NK-92 (cell line): Measurements from ENCODE around the gene STEEP1.

Source experiments
- DNase-seq: peaks from one replicate; lab custom pipeline; 2025; ENCODE audit not compliant: unreplicated experiment; lab: John Stamatoyannopoulos, UW

The STEEP1 gene

DNA sequence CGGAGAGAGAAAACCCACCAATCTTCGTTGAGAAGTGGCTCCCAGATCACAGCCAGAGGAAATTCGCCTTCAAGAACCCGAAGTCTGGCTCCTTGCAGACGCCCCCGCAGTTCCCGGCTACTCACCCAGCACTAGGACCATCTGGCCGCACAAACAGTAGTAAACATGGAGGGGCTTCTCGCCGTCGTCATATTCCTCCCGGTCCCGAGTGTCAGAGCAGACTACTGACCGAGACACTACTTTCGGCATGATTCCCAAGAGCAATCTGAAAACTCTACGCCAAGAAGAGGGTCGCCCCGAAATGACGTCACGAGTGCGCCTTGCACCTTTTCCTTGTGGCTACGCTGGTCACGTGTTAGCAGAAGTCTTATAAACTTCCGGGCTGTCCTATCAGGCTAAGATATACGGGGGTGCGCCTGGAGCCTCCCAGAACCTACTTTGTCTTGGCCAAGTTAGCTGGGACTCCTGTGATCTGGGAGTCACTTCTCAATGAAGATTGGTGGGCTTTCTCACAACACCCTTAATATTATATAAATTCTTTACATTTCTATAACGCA, at the start of gene STEEP1:
Gene STEEP1, minus strand, starts transcription at position 303 of the 557 bp plus-strand sequence. Its CDS starts 54 bp downstream, at position 249.
- peak; percentile 2 for DNase-seq

DNA sequence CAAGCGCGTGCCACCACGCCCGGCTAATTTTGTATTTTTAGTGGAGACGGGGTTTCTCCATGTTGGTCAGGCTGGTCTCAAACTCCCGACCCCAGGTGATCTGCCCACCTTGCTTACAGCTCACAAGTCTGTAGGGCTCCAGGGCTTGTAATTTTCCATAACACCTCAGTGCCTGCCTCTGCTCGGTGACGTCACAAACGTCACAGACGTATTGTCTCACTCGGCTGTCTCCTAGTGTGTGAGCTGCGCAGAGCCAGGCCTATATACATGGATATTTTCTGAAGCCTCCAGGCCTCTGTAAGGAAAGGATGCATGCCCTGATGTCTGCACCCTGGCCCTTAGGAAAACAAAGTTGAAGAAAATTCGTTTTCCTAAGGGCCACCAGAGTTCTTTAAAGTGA, 49.6 kb upstream of the STEEP1 start:
- DNase-seq = no peak

DNA sequence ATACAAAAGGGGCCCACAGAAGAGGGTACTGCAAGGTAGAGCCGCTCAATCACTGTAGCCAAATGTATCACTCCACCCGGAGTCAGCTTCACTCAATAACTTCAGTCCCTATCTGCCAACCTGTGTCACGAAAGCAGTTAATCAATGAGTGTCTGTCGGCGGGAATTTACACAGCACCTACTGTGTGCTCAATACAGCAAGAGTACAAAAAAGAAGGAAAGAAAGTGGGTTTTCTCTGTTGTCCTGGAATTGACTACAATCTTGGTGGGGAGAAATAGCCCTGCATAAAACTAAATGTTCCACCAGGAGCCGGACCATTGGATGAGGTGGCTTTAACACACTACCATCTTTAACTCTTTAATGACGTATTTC, 41.8 kb upstream of the STEEP1 start:
- no peak for DNase-seq

DNA sequence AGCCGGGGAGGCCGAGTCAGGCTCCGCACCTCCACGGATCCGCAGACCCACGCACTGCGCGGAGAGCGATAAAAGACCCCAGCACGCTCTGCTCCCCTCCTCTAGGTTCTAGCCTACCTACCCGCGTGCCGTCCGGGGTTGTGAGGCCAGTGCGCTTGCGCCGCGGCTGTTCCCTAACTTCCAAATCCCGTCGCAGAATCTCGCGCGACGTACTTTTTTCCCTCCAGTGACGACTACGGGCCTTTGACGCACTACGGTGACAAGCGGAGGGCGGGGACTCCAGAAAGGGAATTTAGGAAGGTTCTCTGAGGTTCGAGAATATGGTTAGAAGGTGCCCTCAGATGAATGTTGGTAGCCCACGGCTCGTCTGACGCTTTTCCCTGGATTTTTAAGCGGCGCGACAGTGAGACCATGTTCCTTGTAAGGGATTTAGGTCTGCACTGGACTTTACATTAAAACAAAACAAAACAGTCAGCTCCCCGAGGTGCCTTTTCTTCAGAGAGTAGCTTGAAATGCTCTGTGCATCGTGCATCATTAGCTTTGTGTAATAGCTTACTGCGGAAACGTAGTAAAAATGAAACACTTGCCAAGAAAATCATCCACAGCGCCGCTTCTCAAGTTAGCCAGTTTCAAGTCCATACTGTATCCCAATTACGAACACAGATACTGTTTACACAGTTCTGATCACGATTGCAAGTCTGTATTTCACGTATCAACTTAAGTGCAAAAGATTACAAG, 41.2 kb upstream of the STEEP1 start, which contains the start of gene NKRF:
Gene NKRF, minus strand, starts transcription at position 145 of the 738 bp plus-strand sequence.
- DNase-seq = peak; percentile 10

DNA sequence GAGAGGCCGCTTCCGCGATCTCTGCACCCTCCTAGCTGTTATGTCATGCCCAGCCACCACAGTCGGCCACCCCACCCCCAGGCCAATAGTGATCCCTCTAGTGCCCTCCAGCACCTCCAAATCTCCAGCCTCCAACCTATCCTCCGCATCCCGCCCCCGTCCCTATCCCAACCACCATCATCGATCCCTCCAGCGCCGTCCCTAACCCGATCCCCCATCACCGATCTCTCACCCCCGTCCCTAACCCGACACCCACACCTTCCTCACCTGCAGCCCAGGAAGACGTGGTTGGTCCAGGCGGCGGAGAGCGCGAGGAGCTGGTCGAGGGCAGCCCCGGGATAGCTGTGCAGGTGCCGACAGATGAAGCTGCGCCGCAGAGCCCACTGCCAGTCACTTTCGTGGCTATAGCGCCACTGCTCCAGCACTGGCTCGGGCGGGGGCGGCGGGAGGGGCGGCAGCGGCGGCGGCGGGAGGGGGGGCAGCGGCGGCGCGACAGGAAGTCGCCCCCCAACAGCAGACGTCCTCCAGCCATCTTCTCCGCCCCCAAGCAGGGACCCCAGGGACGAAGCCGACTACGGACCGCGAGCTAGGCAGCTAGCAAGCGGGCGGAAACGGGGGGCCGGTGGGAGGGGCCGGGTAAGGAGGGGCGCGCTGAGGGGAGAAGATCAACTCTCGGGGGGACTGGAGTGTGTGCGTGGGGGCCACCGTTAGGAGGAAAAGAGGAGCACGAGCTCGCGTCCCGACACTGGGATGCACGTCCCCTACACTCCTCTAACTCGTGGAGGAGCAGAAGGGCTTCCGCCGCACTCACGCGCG, 40.5 kb upstream of the STEEP1 start:
- DNase-seq = no peak

DNA sequence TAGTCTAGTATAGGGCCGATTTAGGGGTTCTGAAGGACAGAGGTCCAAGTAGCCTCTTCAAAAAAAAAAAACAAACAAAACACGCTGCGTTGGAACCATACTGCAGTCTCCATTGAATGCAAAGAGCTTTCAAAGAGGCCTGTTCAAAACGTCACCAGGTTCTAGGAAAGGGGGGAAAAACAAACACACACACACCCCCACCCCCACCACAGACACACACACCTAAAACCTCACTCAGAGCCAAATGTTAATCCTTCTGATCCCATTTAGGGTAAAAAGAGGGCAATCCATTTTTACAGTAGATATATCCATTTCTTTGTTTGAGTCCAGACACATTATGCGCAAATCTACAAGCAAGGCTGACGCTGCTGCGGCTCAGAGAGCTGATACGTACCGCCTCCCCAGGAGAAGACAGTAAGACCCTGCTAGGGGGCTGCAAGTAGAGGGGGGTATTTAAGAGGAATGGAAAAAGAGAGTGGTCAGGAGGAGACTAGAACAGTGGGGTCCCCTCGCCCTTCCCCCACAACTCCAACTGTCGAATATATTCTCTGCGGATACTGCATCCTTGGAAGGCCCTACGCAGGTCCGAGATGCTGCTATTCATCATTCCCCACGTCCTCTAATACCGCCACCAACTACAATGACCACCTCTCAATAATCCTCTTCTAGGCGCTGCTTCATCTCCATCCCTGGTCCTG, 39.7 kb upstream of the STEEP1 start:
- no peak for DNase-seq

DNA sequence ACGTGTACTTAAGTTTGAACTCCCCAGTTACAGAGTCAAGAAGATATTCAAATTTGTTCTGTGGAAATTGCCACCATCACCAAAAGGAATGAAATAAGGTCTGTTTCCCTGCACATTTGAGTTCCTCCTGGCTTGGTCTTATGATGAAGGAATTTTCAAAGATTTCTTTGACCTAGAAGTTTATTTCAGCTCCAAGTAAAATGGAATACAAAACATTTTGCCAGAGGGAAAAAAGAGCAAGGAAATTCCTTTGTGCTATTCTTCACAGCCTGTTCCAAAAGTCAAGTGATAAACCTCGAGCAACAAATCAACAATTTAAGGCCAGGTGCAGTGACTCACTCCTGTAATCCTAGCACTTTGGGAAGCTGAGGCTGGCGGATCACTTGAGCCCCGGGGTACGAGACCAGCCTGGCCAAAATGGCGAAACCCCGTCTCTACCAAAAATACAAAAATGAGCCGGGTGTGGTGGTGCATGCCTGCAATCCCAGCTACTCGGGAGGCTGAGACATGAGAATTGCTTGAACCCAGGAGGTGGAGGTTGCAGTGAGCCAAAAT, 37.6 kb upstream of the STEEP1 start:
- no peak for DNase-seq

DNA sequence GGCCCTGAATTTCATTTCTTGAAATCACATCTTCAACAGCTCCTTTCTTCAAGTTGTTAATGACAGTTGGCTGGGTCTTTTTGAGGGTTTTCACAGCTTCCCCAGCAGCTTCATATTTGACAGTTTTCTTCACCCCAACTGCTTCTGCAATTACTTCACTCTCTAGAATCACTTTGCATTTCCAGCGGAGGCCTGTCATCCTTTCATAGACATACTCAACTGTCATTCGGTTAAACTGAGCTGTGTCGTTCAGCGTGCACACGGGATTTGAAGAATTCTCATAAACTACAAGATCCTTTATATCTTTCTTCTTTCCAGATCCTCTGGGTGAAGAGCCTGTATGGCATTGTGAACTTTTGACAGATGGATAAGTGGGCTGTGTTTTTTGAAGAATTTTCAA, 24.6 kb upstream of the STEEP1 start:
- no peak for DNase-seq

DNA sequence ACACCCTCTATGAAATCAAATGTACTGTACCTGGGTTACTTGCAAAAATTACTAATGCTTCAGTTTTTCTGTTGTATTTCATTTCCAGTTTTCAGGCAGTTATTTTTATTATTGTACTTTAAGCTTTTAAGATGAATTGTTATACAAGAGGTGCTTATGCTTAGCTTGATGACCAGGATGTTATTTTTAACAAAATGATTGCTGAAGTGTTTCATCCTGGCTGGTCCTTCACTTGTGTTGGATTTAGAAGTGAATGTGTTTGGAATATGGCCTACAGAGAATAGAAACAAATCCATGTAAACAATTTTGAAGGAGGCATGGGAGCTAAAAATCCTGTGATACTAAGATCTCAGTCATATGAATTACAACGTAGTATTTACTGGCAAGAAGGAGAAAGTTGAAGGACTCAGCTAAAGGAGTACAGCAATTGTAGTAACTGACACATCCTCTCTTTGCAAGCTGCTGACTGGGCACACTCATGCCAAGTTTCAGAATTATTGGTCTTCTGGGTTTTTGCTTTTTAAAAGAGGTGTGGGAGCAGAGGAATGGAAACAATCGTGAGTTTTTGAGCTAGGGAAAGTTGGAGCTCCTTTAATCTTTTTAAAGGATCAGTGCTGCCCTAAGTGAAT, 18.3 kb upstream of the STEEP1 start:
- no peak for DNase-seq

DNA sequence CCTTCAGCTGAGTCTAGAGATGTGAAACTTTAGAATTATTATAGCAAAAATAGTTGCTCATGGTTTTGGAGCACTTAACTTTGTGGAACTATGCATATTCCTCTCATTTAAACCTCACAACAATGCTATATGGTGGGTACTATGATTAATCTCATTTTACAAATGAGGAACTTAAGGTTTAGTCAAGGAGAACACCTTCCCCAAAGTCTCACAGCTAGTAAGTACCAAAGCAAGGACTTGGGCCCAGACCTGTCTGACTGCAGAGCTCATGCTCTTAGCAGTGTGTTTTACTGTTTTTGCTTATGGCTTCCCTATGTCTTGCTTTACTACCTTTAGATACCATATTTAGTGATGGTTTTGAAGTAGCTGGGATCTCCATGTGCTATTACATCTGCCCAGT, 14.2 kb upstream of the STEEP1 start:
- DNase-seq = no peak

DNA sequence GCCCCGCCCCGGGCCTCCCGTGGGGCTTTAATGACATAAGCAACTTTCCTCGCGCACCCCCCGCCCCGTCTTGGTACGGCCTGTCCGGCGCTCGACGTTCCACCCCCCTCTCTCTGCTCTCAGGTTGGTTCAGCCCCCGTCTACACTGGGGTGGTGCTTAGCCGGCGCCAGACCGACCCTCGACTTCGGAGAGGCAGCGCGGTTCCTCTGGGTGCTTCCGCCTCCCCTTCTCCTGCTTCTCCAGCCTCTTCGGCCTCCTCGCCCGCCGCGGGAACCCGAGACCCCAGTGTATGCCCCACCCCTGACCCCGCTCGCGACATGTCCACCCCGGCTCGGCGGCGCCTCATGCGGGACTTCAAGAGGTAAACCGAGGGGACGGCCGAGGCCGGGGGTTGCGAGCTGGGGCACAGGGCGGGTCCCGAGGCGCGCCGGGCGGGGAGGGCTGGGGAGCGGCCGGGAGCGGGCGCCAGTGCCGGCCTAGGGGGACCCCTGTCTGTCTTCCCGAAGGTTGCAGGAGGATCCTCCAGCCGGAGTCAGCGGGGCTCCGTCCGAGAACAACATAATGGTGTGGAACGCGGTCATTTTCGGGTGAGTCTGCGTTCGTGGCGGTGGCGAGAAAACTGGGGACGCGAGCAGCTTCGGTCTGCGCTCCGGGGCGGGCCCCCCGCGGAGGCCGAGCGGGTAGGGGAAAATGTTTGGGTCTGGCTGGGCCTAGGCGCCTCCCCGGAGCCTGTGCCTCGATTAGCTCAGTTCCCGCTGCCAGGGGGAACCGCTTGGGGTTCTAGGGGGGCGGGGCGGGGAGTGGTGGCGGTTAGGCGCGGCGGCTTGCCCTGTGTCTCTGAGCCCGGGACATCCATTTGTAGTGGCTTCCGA, 9.4 kb upstream of the STEEP1 start, which contains the start of gene UBE2A:
Gene UBE2A, plus strand, starts transcription at position 170 of the 873 bp plus-strand sequence. Its CDS starts 149 bp downstream, at position 319.
- peak; percentile 10 for DNase-seq

DNA sequence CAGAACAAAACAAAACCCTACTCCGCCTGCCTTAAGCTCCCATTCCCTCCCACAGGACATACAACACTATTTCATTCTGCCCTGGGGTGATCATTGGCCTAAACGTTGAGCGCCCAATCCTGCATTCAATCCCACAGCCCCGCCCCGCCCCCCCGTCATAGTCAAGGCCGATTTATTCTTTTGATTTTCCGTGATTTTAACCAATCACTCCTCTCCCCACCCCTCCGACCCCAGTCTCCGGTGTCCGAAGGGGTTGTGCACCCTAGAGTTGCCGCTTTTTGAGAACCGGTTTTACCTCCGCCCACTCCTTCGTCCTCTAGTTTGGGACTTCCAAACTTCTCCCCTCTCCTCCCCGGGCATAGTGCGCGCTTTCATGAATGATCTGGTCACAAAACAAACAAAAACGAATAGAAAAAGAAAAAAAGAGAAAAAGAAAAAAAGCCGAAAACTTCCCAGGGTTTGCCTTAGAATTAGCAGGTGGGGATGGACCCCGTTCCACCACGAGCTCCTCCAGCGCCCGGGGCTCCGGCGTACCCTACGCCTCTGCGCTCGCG, 8.7 kb upstream of the STEEP1 start:
- no peak for DNase-seq

DNA sequence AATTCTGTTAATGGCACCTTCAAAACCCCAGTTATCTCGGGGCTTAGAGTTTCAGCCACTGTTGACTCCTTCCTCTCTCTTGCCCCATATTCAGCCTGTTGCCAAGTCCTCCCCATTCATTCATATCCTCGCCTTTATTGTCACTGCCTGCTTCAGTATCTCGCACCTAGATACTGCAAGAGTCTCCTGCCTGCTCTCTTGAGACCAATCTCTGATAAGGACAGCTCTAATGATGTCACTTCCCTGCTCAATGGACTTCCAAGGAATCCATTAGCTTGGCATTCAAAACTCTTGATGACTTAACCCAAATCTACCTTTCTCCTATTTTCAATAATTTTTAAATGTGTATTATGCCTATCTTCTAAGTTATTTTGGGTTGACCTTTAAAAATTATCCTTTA, 8.0 kb upstream of the STEEP1 start:
- no peak for DNase-seq

DNA sequence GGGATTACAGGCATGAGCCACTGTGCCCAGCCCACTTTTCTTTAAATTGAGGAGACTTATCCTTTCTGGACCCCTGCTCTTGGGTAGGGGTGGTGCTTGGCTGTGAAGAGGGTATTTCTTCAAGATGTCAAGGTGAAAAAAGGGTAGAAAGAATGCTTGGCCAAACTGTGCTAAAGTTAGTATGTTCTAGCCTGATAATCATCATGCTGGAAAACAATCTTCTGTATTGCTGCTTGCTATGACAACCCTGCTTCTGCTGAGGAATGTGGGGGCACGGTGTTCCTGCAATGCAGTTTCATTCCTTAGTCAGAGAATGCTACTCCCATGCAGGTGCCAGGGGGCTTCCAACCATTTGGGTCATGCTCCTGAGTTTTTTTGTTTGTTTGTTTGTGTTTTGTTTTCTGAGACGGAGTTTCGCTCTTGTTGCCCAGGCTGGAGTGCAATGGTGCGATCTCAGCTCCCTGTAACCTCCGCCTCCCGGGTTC, 5.2 kb upstream of the STEEP1 start:
- DNase-seq = no peak

DNA sequence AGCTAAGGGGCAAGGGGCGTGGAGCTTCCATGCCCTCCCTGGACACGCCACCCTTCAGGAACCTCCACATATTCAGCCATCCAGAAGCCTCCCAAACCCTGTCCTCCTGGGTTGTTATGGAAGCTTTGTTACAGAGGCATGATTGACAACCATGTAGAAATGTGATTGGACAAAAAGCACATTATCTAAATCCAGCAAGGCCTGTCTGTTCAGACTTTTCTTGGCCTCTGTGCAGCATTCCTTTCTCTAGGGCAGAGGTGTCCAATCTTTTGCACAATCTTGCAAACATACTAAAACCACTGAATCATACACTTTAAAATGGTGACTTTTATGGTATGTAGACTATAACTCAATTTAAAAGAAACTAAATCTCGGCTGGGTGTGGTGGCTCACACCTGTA, 12.7 kb downstream of the STEEP1 start:
- DNase-seq = no peak

DNA sequence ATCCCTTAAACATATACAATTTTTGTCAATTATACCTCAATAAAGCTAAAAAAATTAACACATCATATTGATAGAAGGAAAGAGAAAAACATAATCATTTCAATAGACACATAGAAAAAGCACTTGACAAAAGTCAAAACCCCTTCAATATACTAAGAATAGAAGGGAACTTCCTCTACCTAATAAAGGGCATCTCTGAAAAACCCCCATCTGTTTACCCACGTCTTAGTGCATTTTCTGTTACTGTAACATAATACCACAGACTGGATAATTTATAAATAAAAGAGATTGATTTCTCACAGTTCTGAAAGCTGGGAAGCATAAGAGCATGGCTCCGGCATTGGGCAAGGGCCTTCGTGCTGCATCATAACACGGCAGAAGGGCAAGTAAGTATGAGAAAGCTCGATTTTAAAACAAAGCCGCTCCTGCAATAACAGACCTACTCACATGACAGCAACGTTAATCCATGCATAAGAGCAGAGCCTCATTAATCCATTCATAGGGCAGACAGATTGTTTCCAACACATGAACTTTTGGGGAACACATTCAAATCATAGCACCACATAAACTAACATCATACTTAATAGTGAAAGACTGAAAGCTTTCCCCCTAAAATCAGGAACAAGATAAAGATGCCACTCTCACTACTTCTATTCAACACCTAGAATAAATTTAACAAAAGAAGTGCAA, 15.7 kb downstream of the STEEP1 start:
- no peak for DNase-seq

DNA sequence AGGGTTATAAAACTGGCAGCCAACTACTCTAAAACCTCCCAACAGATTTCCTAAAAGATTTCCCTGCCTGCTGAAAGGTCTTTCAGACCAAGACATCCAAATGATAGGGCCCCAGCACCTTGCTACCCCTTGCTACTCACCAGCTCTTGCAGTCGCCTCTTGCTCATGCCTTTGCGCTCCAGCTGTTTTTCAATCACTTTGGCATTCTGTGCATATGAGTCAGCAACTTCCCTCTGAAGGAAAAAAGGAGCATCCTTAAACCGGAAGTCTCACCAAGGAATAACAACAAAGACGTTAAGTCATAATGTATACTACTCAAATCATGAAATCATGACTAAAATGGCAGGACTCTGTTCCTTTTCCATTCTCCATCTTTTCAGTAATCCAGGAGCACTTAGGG, 24.0 kb downstream of the STEEP1 start:
- no peak for DNase-seq

DNA sequence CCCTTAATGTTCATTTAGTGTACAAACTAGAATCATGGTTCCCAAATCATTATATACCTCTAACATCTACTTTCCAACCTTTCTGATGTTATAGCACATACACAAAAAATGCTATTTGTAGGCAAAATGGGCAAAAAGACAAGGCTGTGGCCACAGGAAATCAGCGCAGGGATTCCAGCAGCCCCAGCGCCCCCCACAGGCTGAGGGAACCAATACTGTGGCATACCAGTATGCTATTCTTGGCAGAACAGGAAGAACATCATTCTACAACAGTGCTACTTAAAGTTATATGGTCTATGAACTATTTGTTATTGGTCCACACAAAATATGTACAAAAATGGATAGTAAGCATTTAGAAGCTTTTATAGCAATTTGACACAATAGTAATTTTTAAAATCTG, 25.3 kb downstream of the STEEP1 start:
- DNase-seq = no peak

DNA sequence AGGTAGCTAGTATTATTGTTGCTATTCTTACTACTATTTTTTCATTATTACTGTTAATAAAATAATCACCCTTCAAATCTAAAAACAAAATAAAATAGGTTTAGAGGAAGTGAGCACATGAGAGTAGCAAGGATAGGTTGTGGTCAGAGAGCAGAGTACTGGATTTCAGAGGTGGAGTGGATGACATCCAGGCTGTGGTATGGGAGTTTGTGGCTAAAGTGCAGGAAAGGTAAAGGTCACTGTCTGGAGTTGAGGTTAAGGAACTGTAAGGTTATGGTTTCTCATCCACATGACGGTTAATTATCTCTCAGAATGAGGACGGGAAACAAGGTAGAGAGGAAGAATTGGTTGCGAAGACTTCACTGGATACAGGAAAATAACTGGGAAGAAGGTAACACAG, 27.7 kb downstream of the STEEP1 start:
- DNase-seq = no peak
